ENCODE data around the gene NEK1. TPM values are rescaled to one million over a fixed set of nuclear protein-coding genes. Genes with fewer than 3 reads are reported as not detected.
"Not testable (repeated sequence)": the region's sequence is repeated elsewhere in the genome, so short reads cannot be mapped to it uniquely, and the experiment has no call there.

The NEK1 gene
- polyA plus RNA-seq, 1 experiment, result 2.3 TPM

- POLR2A ChIA-PET, result no interaction called here
- no peak for DNase-seq (ENCODE audit: low read depth)
- H3K36me3 ChIP-seq (ENCODE audit: control insufficient read depth, insufficient read depth, low read length), result no peaks in the 10 kb centered on the region
- no peak for TF ChIP-seq CTCF (IDR thresholded peaks at IDR 0.05; ENCODE audit: insufficient read depth, low read depth, low read length)
- H3K27me3 ChIP-seq (ENCODE audit: control insufficient read depth, insufficient read depth, low read length), result no peaks in the 10 kb centered on the region
- no peak overlapping the region for H3K4me3 ChIP-seq (ENCODE audit: low read depth, low read length)
- CTCF ChIA-PET, result interaction anchor here (0.8 kb wide), 1 partner anchor 23 kb away, joined by 3 read pairs; no protein-coding TSS in a partner anchor
Observed at GRCh38 chr4:169626331-169627282, 14.2 kb upstream of the NEK1 start.

GRCh38 chr4:169625886-169626285 lies 13.5 kb upstream of the NEK1 start:
- Histone ChIP-seq H3K4me3 (ENCODE audit: low read depth, low read length) (no peak overlapping the region), H3K36me3 (ENCODE audit: control insufficient read depth, insufficient read depth, low read length) (no peaks in the 10 kb centered on the region), H3K27me3 (ENCODE audit: control insufficient read depth, insufficient read depth, low read length) (no peaks in the 10 kb centered on the region)
- DNase-seq (ENCODE audit: low read depth), result no peak
- TF ChIP-seq CTCF (IDR thresholded peaks at IDR 0.05; ENCODE audit: insufficient read depth, low read depth, low read length), result no peak
- CTCF ChIA-PET, result no interaction called here
- POLR2A ChIA-PET, result no interaction called here

- DNase-seq (ENCODE audit: low read depth); H3K27me3 ChIP-seq (ENCODE audit: control insufficient read depth, insufficient read depth, low read length); POLR2A ChIA-PET; H3K36me3 ChIP-seq (ENCODE audit: control insufficient read depth, insufficient read depth, low read length); H3K4me3 ChIP-seq (ENCODE audit: low read depth, low read length): not testable (repeated sequence)
- CTCF ChIA-PET, result interaction anchor here (1.0 to 1.4 kb wide), 2 partner anchors 11 to 186 kb away, joined by 4 read pairs; no protein-coding TSS in a partner anchor
Observed at GRCh38 chr4:169624012-169624411, 11.6 kb upstream of the NEK1 start.

GRCh38 chr4:169622566-169622965 lies 10.2 kb upstream of the NEK1 start:
- ChIA-PET POLR2A (no interaction called here), CTCF (no interaction called here)
- H3K4me3 ChIP-seq (ENCODE audit: low read depth, low read length), result no peak overlapping the region
- no peak for DNase-seq (ENCODE audit: low read depth)
- H3K27me3 ChIP-seq (ENCODE audit: control insufficient read depth, insufficient read depth, low read length), result no peaks in the 10 kb centered on the region
- TF ChIP-seq CTCF (IDR thresholded peaks at IDR 0.05; ENCODE audit: insufficient read depth, low read depth, low read length), result no peak
- H3K36me3 ChIP-seq (ENCODE audit: control insufficient read depth, insufficient read depth, low read length), result no peaks in the 10 kb centered on the region

- Histone ChIP-seq H3K4me3 (ENCODE audit: low read depth, low read length) (peak overlapping the region; percentile 83), H3K36me3 (ENCODE audit: control insufficient read depth, insufficient read depth, low read length) (no peaks in the 10 kb centered on the region), H3K27me3 (ENCODE audit: control insufficient read depth, insufficient read depth, low read length) (no peaks in the 10 kb centered on the region)
- ChIA-PET CTCF (interaction anchor here (0.6 to 1.4 kb wide), 2 partner anchors 9 to 66 kb away, joined by 3 read pairs; partner anchors contain the start of gene NEK1), POLR2A (no interaction called here)
- no peak for TF ChIP-seq CTCF (IDR thresholded peaks at IDR 0.05; ENCODE audit: insufficient read depth, low read depth, low read length)
- DNase-seq (ENCODE audit: low read depth), result no peak
Observed at GRCh38 chr4:169621731-169622492, 9.5 kb upstream of the NEK1 start.
